ENCODE results near the gene TMPRSS4. TPM values are rescaled to one million over a fixed set of nuclear protein-coding genes. Genes with fewer than 3 reads are reported as not detected.

The TMPRSS4 gene
- total RNA-seq, 1 experiment from 2014 or later: 1.5 TPM

DNA sequence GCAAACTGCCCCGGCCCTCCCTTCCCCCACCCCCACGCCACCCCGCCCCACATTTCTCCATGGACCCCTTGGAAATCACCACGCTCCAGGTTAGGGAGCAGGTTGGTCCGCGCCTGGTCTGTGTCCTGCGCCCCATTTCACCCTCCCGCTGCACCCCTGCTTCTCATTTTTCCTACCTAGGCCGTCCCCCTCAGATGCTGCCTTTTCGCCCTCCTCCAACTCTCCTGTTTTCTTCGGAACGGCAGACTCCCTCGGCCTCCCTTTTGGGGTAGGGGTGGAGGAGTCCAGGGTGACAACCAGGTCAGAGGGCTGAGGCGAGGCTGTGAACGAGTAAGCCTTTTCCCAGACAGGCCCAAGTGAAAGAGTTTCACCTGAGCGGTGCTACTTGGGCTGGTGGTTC, 76.6 kb downstream of the TMPRSS4 start:
- H4K20me1 ChIP-seq (ENCODE audit: insufficient read depth): no peaks in the 10 kb centered on the region
- H3K9ac ChIP-seq (ENCODE audit: low read length): no peak overlapping the region
- peaks cover 10 to 24% of the 10 kb centered on the region in 2 experiments; a peak in 3 of 4 replicates for H3K4me1 ChIP-seq (ENCODE audit: control insufficient read depth in 1 of 2, insufficient read depth in 2 of 2, low read length in 2 of 2)
- H3K27me3 ChIP-seq (ENCODE audit: insufficient read depth, low read length): no peaks in the 10 kb centered on the region
- RAD21 ChIA-PET (ENCODE audit: low non-redundant PET in 1 of 2, low total read pairs in 2 of 2, uncharacterized antibody in 2 of 2, unreplicated experiment in 2 of 2): no interaction called here
- no peaks in the 10 kb centered on the region for H3K9me3 ChIP-seq (ENCODE audit: control insufficient read depth in 1 of 2, insufficient read depth in 1 of 2, low read depth in 1 of 2, low read length in 2 of 2)
- DNase-seq (ENCODE audit: low read depth, low spot score) (no peak), ATAC-seq (no peak)
- H3K9me2 ChIP-seq (ENCODE audit: insufficient read depth): no peaks in the 10 kb centered on the region
- no peak overlapping the region for H2AFZ ChIP-seq (ENCODE audit: low read depth, low read length, poor library complexity, severe bottlenecking)
- H3K4me2 ChIP-seq (ENCODE audit: low read length): no peak overlapping the region
- H3K36me3 ChIP-seq (ENCODE audit: control insufficient read depth in 1 of 2, insufficient read depth in 2 of 2, low read length in 2 of 2): no peaks in the 10 kb centered on the region
- no peak overlapping the region for H3K4me3 ChIP-seq (replicated peaks in 1 of 2; ENCODE audit: low read depth in 1 of 2, low read length in 2 of 2)
- no peak for TF ChIP-seq RAD21 (IDR thresholded peaks at IDR 0.05; ENCODE audit: low read depth)
- TF ChIP-seq, protein P1, sequence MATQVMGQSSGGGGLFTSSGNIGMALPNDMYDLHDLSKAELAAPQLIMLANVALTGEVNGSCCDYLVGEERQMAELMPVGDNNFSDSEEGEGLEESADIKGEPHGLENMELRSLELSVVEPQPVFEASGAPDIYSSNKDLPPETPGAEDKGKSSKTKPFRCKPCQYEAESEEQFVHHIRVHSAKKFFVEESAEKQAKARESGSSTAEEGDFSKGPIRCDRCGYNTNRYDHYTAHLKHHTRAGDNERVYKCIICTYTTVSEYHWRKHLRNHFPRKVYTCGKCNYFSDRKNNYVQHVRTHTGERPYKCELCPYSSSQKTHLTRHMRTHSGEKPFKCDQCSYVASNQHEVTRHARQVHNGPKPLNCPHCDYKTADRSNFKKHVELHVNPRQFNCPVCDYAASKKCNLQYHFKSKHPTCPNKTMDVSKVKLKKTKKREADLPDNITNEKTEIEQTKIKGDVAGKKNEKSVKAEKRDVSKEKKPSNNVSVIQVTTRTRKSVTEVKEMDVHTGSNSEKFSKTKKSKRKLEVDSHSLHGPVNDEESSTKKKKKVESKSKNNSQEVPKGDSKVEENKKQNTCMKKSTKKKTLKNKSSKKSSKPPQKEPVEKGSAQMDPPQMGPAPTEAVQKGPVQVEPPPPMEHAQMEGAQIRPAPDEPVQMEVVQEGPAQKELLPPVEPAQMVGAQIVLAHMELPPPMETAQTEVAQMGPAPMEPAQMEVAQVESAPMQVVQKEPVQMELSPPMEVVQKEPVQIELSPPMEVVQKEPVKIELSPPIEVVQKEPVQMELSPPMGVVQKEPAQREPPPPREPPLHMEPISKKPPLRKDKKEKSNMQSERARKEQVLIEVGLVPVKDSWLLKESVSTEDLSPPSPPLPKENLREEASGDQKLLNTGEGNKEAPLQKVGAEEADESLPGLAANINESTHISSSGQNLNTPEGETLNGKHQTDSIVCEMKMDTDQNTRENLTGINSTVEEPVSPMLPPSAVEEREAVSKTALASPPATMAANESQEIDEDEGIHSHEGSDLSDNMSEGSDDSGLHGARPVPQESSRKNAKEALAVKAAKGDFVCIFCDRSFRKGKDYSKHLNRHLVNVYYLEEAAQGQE (IDR thresholded peaks at IDR 0.05; ENCODE audit: low read depth): no peak
- TF ChIP-seq SRF (IDR thresholded peaks at IDR 0.05; ENCODE audit: low read depth): no peak
- no peak for TF ChIP-seq EGR1 (IDR thresholded peaks at IDR 0.05; ENCODE audit: low read depth)
- TF ChIP-seq YY1 (IDR thresholded peaks at IDR 0.05; ENCODE audit: extremely low read depth, insufficient replicate concordance, low read depth, low read length): no peak
- no peak for TF ChIP-seq POLR2AphosphoS5 (IDR thresholded peaks at IDR 0.05; ENCODE audit: low read depth, low read length)
- TF ChIP-seq, protein P2, sequence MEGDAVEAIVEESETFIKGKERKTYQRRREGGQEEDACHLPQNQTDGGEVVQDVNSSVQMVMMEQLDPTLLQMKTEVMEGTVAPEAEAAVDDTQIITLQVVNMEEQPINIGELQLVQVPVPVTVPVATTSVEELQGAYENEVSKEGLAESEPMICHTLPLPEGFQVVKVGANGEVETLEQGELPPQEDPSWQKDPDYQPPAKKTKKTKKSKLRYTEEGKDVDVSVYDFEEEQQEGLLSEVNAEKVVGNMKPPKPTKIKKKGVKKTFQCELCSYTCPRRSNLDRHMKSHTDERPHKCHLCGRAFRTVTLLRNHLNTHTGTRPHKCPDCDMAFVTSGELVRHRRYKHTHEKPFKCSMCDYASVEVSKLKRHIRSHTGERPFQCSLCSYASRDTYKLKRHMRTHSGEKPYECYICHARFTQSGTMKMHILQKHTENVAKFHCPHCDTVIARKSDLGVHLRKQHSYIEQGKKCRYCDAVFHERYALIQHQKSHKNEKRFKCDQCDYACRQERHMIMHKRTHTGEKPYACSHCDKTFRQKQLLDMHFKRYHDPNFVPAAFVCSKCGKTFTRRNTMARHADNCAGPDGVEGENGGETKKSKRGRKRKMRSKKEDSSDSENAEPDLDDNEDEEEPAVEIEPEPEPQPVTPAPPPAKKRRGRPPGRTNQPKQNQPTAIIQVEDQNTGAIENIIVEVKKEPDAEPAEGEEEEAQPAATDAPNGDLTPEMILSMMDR (IDR thresholded peaks at IDR 0.05 in 2 of 3, conservative IDR thresholded peaks at IDR 0.05 in 1 of 3; ENCODE audit: borderline replicate concordance in 1 of 3, insufficient read depth in 1 of 3, low read depth in 2 of 3, low read length in 2 of 3): no peak
- TF ChIP-seq, protein P3, sequence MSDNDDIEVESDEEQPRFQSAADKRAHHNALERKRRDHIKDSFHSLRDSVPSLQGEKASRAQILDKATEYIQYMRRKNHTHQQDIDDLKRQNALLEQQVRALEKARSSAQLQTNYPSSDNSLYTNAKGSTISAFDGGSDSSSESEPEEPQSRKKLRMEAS (IDR thresholded peaks at IDR 0.05): no peak
- TF ChIP-seq ZFX (IDR thresholded peaks at IDR 0.05): no peak
- no peak for TF ChIP-seq CBX3 (IDR thresholded peaks at IDR 0.05; ENCODE audit: low read depth)
- TF ChIP-seq ZNF274 (IDR thresholded peaks at IDR 0.05; ENCODE audit: low read depth, low read length): no peak
- H3K27ac ChIP-seq (ENCODE audit: low read depth, low read length): no peak overlapping the region
- BruUV-seq (replicated peaks): no TSS peak
- intact Hi-C loops (cut with micrococcal nuclease): loop anchor here (10.0 kb wide), 1 partner anchor 541 kb away; no protein-coding TSS in a partner anchor
- CTCF ChIA-PET: interaction anchor here (1.0 kb wide), 1 partner anchor 18 kb away, joined by 3 read pairs; no protein-coding TSS in a partner anchor
- no peaks in the 10 kb centered on the region for H3K79me2 ChIP-seq (ENCODE audit: insufficient read depth, low read length)
- POLR2A ChIA-PET: no interaction called here

Data from HCT116 (cell line).